PC-3 (cell line): ENCODE measurements around the gene BRWD1.

Source experiments
- EZH2 ChIP-seq: fragments of 300-600 bp; sonication (generic); IDR thresholded peaks from one replicate; pipeline ENCODE4 v1.6.1; 2017; ENCODE audit warnings: antibody characterized with exemption, mild to moderate bottlenecking, low read length; ENCODE audit not compliant: unreplicated experiment
- EZH2phosphoT487 ChIP-seq: fragments of 300-600 bp; sonication (generic); IDR thresholded peaks from 2 replicates; pipeline ENCODE4 v1.6.1; 2018; ENCODE audit warnings: mild to moderate bottlenecking, antibody characterized with exemption, low read length, borderline replicate concordance
- TF ChIP-seq, protein P1 (sequence below): fragments of 300-600 bp; sonication (generic); conservative IDR thresholded peaks from 2 replicates; pipeline ENCODE4 v1.5.1; 2017; ENCODE audit warnings: antibody characterized with exemption, low read depth, mild to moderate bottlenecking, low read length

DNA sequence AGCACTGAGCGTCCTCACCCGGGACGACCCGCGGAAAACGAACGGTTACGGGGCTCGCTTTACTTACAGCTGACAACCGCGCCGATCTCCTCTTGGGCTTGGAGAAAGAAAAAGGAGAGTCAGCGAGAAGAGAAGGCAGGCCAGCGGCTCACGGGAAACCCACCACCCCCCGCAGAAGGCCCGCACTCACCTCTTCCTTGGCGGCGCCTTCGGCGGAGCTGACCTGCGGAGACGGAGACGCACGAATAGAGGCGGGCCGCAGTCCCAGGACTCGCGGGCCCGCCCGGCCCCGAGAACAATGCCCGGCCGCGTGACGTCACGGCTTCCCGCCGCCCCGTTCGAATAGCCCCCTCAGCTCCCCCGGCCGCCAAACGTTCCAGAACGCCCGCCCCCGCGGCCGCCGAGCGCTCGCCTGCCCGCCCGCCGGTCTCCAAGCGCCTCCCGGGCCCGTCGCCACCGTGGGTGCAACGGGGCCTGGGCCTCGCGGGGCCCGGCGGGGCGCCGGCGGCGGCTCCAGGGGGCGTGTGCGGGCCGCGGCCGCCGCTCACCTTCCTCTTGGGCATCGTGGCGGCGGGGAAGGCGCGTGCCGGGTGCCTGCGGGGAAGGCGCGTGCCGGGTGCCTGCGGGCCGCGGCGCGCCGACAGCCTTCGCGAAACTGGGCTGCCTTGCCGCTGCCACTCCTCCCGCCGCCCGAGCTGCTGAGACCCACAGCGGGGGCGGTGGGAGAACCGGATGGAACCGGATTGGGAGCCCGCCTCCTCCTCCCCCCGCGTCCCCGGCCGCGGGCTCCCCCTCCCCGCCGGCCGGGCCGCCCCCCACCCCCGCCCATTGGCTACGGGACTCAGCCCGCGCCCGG is 35.2 kb upstream of the BRWD1 start, which contains the start of gene HMGN1:
- TF ChIP-seq, protein P1, sequence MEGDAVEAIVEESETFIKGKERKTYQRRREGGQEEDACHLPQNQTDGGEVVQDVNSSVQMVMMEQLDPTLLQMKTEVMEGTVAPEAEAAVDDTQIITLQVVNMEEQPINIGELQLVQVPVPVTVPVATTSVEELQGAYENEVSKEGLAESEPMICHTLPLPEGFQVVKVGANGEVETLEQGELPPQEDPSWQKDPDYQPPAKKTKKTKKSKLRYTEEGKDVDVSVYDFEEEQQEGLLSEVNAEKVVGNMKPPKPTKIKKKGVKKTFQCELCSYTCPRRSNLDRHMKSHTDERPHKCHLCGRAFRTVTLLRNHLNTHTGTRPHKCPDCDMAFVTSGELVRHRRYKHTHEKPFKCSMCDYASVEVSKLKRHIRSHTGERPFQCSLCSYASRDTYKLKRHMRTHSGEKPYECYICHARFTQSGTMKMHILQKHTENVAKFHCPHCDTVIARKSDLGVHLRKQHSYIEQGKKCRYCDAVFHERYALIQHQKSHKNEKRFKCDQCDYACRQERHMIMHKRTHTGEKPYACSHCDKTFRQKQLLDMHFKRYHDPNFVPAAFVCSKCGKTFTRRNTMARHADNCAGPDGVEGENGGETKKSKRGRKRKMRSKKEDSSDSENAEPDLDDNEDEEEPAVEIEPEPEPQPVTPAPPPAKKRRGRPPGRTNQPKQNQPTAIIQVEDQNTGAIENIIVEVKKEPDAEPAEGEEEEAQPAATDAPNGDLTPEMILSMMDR: no peak
- TF ChIP-seq EZH2phosphoT487 (no peak), EZH2 (no peak)
